GM12891 (cell line): ENCODE results near the gene GBP3.

Source experiments
- POLR2A ChIP-seq: IDR thresholded peaks from 2 replicates; pipeline ENCODE4 v1.6.1; 2011; ENCODE audit warnings: low read depth, low read length, control low read depth
- POLR2AphosphoS5 ChIP-seq: IDR thresholded peaks from 2 replicates; pipeline ENCODE4 v1.6.1; 2011; ENCODE audit warnings: low read depth, low read length, control low read depth
- POU2F2 ChIP-seq: IDR thresholded peaks from 2 replicates; pipeline ENCODE4 v1.6.1; 2011; ENCODE audit warnings: low read depth, mild to moderate bottlenecking, control low read depth, low read length, moderate library complexity
- SPI1 ChIP-seq: IDR thresholded peaks from 2 replicates; pipeline ENCODE4 v1.6.1; 2011; ENCODE audit warnings: low read depth, low read length, control low read depth
- TAF1 ChIP-seq: IDR thresholded peaks from 2 replicates; pipeline ENCODE4 v1.6.1; 2011; ENCODE audit warnings: low read depth, low read length, control low read depth

DNA sequence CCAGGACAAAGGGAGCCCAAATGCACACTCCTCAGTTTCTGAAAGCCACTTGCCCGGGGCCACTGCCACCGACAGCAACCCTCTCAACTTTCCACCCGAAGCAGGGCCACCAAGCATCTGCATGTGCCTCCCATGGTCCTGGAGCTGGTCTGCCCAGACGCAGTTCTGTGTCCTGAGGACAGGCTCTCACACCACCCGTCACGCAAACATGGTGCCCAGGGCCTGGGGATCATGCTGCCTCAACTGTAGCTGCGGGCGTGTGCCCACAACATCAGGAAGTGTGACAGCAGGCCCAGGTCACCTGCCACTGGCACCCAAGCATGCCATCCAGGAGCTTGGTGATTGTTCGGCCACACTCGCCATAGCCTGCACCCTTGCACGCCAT lies 28.0 kb upstream of the GBP3 start:
- TF ChIP-seq POLR2AphosphoS5 (no peak), TAF1 (no peak), POLR2A (no peak), SPI1 (no peak), POU2F2 (no peak)
